Fibroblast of peridontal ligament (primary cell): Measurements from ENCODE around the gene DHX9.

ENCODE experiments used
- DNase-seq: peaks from one replicate; pipeline ENCODE4 v3.0.0-alpha.2; 2010; ENCODE audit errors: extremely low read depth

Gene DHX9

DNA sequence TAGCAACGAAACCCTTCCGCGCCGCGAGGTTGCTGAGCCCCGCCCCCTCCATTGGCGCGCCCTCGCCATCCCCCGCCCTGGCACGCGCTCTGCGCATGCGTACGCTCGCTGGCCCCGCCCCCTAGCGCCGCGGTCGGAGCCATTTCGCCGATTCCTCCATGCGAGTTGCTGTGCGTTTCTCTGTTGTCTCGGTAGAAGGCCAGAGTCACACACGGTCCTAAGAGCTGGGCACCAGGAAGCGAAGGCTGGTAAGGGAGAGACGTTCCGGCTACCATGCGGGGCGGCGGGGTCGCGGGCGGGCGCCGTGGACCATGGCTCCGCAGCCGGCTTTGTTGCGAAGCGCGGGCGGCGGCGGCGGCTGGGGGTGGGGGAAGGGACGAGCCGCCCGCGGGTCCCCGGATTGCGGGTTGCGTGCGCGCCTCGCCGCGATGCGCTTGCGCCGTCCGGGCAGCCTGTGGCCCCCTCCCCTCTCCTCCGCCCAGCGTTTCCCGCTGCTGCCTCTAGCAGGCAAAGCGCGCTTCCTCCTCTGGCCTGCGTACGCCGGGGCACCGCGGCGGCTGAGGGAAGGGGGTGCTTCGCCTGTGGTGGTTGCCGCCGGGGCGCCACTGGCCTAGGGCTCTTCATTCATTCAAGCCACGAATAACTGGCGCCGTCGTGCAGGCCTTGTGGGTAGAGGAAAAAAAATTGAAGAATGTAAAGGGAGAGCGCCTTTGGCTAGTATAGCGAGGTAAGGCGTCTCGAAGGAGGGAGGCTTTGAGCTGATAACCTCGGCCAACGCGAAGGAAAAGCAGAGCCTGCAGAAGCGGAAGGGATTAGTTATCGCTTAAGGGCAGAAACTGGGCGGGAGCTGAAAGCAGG is at the start of gene DHX9:
DHX9 (plus strand) TSS at position 139 of the 858 bp plus-strand sequence. CDS start 3,220 bp downstream, outside the sequence.
- peak; percentile 81 for DNase-seq

DNA sequence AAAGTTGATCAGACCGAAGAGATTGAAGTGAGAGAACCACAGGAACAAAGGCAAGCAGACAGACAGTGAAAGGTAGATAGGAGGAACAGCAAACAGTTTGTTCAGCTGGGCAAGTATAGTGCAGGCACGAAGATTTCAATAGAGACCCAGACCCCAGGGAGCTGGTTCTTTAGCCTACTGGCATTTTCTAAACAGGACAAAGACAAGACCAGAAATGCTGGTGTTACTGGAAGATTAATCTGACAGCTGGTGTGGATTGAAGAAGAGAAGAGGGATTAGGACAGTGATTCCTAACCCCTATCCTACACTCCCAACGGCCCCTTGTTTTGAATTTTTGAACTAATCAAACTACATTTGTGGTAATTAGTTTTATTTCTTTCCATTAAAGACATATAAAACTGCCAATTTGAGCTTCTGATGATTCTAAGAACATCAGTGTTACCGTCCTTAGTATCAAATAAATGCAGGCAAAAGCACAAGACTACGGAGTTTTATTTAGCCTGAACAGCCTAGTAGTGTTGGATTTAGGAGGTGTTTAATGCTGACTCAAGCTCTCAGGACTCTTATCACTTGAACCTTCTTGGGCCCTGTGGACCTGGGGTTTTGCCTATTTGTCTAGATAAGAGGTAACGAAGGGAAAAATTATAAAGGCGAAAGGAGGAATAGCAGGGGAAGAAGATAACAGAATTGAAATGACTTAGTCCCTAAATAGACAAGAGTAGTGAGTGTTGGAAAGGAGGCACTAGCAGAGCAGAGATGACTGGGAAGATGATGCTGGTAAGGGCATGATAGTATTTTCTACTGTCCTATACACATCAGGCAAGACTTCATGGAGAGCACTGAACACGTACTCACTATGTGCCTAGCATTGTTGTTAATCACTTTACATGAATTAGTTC is 47.6 kb upstream of the DHX9 start:
- no peak for DNase-seq

GRCh38 chr1:182794091-182794490 is 45.1 kb upstream of the DHX9 start:
- no peak for DNase-seq

GRCh38 chr1:182794676-182795201 is 44.4 kb upstream of the DHX9 start:
- DNase-seq = no peak

DNA sequence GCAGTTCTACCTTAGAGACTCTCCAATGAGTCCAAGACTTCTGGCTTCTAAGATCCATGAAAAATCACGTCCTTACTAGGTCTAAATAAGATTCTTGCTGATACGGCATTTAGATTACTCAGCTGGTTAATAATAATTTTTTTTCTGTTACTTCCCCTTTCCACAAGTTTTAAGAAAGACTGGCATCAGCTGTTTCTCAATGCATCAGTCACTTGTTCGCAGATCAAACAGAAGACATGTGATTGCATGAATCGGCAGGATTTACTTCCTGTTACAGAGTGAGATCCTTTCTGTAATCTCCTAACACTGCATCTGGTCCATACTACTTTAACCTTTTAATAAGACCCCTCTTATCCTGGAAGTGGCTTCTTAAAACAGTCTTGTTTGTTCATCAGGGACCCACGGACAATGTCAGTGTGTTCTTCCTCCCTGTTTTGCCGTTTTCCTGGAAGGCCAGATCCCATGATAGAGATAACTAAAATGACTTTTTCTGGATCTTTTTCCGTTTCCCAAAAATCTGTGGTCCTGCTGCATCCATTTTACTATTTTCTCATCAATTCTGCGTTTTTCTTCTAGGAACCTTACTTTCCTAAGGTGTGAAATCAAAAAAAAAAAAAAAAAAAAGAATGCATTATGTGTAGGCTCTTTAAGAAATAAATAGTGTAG is 43.5 kb upstream of the DHX9 start:
- DNase-seq = no peak

GRCh38 chr1:182802006-182802803 is 36.9 kb upstream of the DHX9 start:
- no peak for DNase-seq

- DNase-seq = no peak
Measured at GRCh38 chr1:182803846-182804245, 35.3 kb upstream of the DHX9 start.

GRCh38 chr1:182806015-182806678 is 33.0 kb upstream of the DHX9 start:
- no peak for DNase-seq

DNA sequence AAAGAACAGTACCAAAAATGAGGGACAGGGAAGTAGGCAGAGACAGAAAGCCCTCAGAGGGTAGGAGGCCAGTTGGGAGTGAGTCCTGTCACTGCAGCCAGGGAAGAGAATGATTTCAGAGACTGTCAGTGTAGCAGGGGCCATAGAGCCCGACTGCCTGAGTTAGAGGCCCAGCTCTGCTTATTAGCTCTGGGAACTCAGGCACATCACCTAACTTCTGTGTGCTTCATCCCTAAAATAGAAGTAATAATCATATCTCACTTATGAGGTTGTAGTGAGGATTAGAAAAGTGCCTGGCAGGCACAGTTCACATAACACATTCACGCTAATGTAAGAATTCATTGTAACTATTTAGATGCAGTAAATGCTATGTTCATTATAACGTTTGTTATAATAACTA is 31.2 kb upstream of the DHX9 start:
- no peak for DNase-seq

- DNase-seq = peak; percentile 18
Measured at GRCh38 chr1:182809414-182809957, 29.7 kb upstream of the DHX9 start.

- DNase-seq = no peak
Measured at GRCh38 chr1:182811975-182812722, 27.0 kb upstream of the DHX9 start.

- no peak for DNase-seq
Measured at GRCh38 chr1:182816863-182817262, 22.3 kb upstream of the DHX9 start.

DNA sequence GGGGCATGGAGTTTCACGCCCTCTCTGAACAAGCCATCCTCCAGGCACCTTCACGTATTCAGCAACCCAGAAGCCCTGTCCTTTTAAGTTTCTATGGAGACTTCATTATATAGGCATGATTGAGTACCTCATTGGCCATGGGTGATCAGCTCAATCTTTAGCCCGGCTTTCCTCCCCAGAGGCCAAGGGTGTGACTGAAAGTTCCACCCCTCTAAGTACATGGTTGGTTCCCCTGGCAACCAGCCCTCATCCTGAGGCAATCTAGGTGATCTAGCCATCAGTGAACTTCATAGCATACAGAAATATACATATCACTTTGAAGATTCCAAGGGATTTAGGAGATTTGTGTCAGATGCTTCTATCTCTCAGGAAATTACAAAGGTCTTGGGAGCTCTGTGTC is 21.3 kb upstream of the DHX9 start:
- DNase-seq = no peak

GRCh38 chr1:182823220-182823619 is 15.9 kb upstream of the DHX9 start:
- no peak for DNase-seq

DNA sequence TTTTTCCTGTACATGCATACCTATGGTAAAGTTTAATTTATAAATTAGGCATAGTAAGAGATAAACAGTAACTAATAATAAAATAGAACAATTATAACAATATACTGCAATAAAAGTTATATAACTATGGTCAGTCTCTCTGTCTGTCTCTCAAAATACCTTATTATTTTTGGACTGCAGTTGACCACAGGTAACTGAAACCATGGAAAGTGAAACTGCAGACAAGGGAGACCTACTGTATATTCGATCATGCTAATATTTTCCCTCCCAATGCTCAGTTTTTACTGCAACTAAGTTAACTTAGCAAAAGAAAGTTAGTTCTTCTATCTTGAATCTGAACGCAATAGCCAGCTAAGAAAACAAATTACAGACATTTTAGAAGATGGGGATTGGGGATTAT is 12.3 kb upstream of the DHX9 start:
- DNase-seq = no peak

GRCh38 chr1:182829285-182829932 is 9.7 kb upstream of the DHX9 start:
- no peak for DNase-seq

DNA sequence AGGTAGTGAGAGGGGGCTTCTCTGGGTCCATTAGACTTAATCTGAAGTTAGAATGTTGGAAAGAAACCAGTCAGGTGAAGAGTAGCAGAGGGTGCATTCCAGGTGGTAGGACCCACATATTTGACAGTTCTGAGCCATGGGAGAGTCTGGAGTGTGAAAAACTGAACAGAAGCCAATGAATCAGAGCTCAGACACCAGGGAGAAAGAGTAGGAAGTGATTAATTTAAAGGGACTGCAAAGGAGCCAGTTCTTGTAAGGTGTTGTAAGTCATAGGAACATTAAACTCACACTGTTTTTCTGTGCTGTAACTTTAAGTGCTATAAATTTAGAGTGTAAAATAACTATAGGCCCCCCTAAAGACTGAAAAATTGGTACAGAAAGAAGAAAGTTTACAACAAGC is 5.9 kb upstream of the DHX9 start:
- no peak for DNase-seq

DNA sequence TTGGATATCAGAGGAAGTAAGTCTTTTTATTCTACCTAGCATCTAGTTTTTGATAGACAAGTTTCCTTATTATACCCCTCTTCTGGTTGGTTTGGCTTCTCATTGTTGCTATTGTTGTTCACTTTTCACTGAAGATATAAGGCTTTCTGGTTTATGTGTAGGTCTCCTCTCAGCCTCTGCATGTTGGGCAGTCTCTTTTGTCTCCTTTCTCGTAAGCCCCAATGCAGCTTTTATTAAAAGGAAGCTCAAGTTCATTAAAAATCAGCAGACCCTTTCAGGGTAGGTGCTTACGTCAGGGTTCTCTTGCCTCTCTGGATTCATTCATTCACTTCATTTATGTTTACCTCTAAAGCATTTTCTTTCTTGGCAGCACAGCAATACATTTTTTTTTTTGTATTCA is 4.8 kb upstream of the DHX9 start:
- DNase-seq = no peak

GRCh38 chr1:182835806-182836205 is 3.3 kb upstream of the DHX9 start:
- no peak for DNase-seq
